Measurements from ENCODE around the gene UBE2Z.

Gene UBE2Z

DNA sequence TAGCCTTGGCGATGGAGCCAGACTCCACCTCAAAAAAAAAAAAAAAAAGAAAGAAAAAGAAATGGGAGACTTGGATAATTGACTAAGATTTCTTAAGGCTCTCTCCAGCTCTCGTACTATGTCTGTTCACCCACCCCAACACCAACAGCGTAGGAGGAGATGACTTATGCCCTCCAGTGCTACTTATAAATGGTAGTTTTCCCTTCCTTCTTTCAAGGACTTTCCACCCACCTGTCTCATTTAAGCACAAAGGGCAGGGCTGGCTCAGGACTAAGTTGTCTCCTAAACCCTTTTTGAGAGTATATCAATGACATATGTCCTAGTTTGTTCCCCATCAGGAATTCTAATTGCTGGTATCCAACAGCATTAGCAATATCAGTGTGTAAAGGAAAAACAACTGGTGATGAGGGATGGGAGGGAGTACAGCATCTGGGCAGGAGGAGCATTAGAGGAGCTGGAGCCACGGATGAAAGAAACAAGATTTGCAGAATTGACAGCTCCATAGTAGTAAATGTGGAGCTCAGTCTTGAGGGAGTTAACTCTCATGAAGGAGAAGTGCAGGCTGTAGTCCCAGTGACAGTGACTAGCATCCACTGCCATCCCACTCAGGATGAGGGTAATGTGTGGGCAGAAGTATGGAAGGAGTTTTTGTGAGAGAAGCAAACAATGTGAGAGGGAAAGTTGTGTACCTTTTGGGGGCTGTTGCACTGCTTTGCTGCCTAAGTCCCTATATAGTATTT lies 17.2 kb downstream of the UBE2Z start:
- DNase-seq (ENCODE audit: extremely low read depth, low read depth), result no peak
- TF ChIP-seq, protein P1, sequence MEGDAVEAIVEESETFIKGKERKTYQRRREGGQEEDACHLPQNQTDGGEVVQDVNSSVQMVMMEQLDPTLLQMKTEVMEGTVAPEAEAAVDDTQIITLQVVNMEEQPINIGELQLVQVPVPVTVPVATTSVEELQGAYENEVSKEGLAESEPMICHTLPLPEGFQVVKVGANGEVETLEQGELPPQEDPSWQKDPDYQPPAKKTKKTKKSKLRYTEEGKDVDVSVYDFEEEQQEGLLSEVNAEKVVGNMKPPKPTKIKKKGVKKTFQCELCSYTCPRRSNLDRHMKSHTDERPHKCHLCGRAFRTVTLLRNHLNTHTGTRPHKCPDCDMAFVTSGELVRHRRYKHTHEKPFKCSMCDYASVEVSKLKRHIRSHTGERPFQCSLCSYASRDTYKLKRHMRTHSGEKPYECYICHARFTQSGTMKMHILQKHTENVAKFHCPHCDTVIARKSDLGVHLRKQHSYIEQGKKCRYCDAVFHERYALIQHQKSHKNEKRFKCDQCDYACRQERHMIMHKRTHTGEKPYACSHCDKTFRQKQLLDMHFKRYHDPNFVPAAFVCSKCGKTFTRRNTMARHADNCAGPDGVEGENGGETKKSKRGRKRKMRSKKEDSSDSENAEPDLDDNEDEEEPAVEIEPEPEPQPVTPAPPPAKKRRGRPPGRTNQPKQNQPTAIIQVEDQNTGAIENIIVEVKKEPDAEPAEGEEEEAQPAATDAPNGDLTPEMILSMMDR (IDR thresholded peaks at IDR 0.05; ENCODE audit: low read depth, low read length), result no peak

DNA sequence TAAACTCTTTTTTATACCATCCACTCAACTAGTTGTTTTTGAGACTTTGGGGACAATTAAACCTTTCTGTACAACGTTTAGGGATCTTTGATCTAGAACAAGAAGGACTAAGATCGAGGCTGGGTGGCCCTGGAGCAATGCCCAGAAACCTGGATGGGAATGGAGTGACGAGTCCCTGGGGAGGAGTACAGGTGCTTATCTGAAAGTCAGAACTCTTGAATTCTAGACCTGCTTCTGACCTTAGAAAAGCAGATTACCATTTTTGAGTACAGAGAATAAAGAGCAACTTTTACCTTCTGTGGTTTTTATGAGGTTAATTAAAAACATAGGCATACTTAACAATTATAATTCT lies 17.8 kb downstream of the UBE2Z start:
- TF ChIP-seq, protein P1 (IDR thresholded peaks at IDR 0.05; ENCODE audit: low read depth, low read length), result no peak
- DNase-seq (ENCODE audit: extremely low read depth, low read depth), result no peak

DNA sequence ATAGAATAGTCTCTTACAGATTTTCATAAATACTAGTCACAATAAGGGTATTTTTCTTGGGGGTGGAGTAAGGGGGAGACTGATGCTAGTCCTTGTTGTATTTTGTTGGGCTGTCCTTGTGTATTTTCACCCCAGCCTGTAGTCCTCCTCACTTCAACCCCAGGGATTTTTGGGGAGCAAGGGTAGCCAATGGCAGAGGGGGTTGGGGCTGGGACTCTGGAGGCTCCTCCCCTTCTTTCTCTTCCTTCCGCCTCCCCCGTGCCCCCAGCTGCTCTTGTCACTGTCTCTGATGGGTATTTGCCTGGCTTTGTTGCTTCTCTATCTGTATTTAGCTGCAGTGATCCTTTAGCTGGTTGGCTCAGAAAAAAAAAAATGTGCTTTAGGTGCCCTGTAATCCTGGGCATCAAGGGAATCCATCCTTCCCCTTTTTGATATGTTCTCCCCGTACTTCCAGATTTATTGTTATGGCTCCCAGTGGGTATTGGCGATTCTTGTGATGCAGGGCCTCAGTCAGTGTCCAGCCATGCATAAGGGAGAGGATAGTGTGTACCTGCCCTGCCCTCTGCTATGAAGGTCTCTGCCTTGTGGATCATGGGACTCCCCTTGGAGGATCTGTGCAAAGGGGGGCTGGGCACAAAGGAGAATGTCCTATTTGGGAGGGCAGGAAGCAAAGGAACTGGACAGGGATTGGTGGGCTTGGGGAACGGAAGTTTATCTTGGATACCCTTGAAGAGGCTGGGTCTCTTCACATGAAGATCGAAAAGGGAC lies 20.0 kb downstream of the UBE2Z start:
- DNase-seq (ENCODE audit: extremely low read depth, low read depth), result no peak
- TF ChIP-seq, protein P1 (IDR thresholded peaks at IDR 0.05; ENCODE audit: low read depth, low read length), result no peak

DNA sequence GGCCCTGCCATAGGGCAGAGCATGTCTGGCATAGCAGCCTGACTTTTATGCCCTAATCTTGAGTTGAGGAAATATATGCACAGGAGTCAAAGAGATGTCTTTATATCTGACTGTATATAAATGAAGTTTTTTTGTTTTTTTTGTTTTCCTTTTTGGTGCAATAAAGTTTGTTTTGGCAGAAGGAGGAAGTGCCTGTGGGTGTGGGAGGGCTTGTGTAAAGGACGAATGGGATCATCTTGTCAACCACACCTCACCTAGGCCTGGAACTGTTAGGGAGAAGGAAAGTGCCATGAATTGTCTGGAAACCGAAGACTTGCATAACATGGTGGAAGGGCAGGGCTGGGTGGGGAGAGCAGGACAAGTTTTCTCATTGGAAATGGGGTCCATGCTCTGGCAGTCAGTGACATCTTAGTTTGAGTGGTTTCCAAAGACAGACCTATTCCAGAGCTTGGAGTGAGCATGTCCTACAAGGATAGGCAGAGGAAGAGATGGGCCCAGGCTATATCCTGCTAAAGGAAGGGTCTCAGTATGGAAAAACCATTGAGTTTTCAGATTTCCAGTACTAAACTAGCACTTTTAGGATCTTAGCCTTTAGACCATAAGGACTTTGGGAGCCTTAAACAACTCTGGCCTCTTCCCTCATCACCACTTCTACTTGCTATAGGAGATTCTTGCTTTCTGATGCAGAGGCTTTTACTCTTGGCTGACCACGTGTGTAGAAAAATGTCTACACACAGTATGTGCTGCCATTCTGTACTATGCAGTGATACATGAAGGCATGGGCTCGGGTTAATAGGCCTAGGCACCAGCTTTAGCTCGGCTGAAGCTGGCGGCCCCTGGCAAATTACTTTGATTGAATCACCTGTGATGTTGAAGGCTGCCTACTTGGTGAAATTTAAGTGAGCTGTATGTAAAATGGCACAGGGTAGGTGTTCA lies 20.9 kb downstream of the UBE2Z start:
- DNase-seq (ENCODE audit: extremely low read depth, low read depth), result no peak
- TF ChIP-seq, protein P1 (IDR thresholded peaks at IDR 0.05; ENCODE audit: low read depth, low read length), result no peak

DNA sequence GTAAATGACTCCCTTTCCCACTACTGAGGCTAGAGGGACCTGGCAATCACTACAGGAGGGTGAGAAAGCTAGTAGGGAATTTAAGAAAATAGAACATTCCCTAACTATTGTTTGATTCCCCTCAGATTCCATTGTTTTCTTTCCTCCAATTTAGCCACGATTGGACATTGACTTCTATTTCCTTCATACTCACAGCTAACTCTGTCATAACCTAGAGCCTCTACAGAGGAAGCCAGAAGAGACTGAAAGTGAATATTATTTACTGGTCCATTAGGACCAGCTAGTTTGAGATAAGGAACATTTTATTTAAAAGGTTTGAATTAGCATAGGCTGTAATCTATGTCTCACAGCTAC lies 21.6 kb downstream of the UBE2Z start:
- TF ChIP-seq, protein P1 (IDR thresholded peaks at IDR 0.05; ENCODE audit: low read depth, low read length), result no peak
- DNase-seq (ENCODE audit: extremely low read depth, low read depth), result no peak

DNA sequence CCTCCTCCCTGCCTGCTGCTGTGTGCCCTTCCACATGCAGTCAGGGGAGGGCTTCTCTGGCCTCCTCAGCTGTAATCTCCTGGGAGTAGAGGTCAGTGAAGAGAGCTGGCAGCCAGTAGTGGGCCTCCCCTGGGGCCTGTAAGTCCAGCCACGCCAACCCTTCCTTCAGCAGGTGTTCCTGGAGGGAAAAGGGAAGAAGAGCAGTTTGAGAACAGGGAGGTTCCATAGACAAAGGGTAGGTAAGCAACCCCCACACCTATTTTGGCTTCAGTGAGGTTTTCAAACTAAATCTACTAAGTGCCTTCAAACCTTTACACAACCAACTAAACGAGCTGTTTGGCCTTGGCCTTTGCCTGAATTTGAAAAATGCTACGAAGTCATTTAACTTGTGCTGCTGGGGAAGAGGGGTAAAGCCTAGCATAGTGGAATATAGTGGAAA lies 22.2 kb downstream of the UBE2Z start:
- TF ChIP-seq, protein P1 (IDR thresholded peaks at IDR 0.05; ENCODE audit: low read depth, low read length), result no peak
- no peak for DNase-seq (ENCODE audit: extremely low read depth, low read depth)
